Activated naive CD4-positive, alpha-beta T cell treated with anti-CD3 and anti-CD28 coated beads, Interleukin-2, amount 50 U/mL, for 24 hours (primary cell): Measurements from ENCODE around the gene LIPK.
A peak's percentile ranks its signal among the peaks of the same experiment; 100 is the strongest.
"Not testable (repeated sequence)": the region's sequence is repeated elsewhere in the genome, so short reads cannot be mapped to it uniquely, and the experiment has no call there.

Source experiments
- H3K27ac Mint-ChIP-seq: one replicate; pipeline ENCODE4 v1.8.0; 2021; ENCODE audit warnings: mild to moderate bottlenecking, mixed read lengths
- H3K27me3 Mint-ChIP-seq: one replicate; pipeline ENCODE4 v1.8.0; 2021; ENCODE audit warnings: mixed read lengths
- H3K36me3 Mint-ChIP-seq: one replicate; pipeline ENCODE4 v1.8.0; 2021; ENCODE audit warnings: mixed read lengths
- H3K4me1 Mint-ChIP-seq: one replicate; pipeline ENCODE4 v1.8.0; 2021; ENCODE audit warnings: mixed read lengths
- H3K4me3 Mint-ChIP-seq: one replicate; pipeline ENCODE4 v1.8.0; 2021; ENCODE audit warnings: mild to moderate bottlenecking, mixed read lengths
- H3K9me3 Mint-ChIP-seq: one replicate; pipeline ENCODE4 v1.8.0; 2021; ENCODE audit warnings: mixed read lengths

Gene LIPK

GRCh38 chr10:88689366-88689765 is 16.7 kb upstream of the LIPK start:
- Mint-ChIP-seq H3K27me3 (peaks cover 4% of the 10 kb centered on the region), H3K9me3 (no peaks in the 10 kb centered on the region), H3K36me3 (no peaks in the 10 kb centered on the region), H3K4me1 (no peaks in the 10 kb centered on the region), H3K27ac (no peak overlapping the region), H3K4me3 (no peak overlapping the region)

GRCh38 chr10:88693392-88694020 is 12.5 kb upstream of the LIPK start:
- Mint-ChIP-seq H3K27ac (no peak overlapping the region), H3K9me3 (no peaks in the 10 kb centered on the region), H3K27me3 (peaks cover 4% of the 10 kb centered on the region), H3K4me1 (no peaks in the 10 kb centered on the region), H3K36me3 (no peaks in the 10 kb centered on the region), H3K4me3 (no peak overlapping the region)

GRCh38 chr10:88702848-88703597 is 3.0 kb upstream of the LIPK start:
- Mint-ChIP-seq H3K36me3 (no peaks in the 10 kb centered on the region), H3K27ac (no peak overlapping the region), H3K4me1 (peaks cover 19% of the 10 kb centered on the region), H3K4me3 (no peak overlapping the region), H3K27me3 (peaks cover 1% of the 10 kb centered on the region), H3K9me3 (no peaks in the 10 kb centered on the region)

- peaks cover 1% of the 10 kb centered on the region for H3K27me3 Mint-ChIP-seq
- H3K36me3 Mint-ChIP-seq: no peaks in the 10 kb centered on the region
- H3K9me3 Mint-ChIP-seq: no peaks in the 10 kb centered on the region
- peak overlapping the region; percentile 71 for H3K4me3 Mint-ChIP-seq
- H3K27ac Mint-ChIP-seq: peak overlapping the region; percentile 96
- H3K4me1 Mint-ChIP-seq: peaks cover 19% of the 10 kb centered on the region
Observed at GRCh38 chr10:88707429-88708155, 1.5 kb downstream of the LIPK start.

- H3K36me3 Mint-ChIP-seq, H3K27ac Mint-ChIP-seq, H3K9me3 Mint-ChIP-seq, H3K4me3 Mint-ChIP-seq, H3K27me3 Mint-ChIP-seq: not testable (repeated sequence)
- H3K4me1 Mint-ChIP-seq: peaks cover 19% of the 10 kb centered on the region
Observed at GRCh38 chr10:88709361-88709760, 3.3 kb downstream of the LIPK start.

GRCh38 chr10:88715517-88715916 is 9.5 kb downstream of the LIPK start:
- H3K4me1 Mint-ChIP-seq: no peaks in the 10 kb centered on the region
- H3K27ac Mint-ChIP-seq: no peak overlapping the region
- no peak overlapping the region for H3K4me3 Mint-ChIP-seq
- no peaks in the 10 kb centered on the region for H3K36me3 Mint-ChIP-seq
- peaks cover 3% of the 10 kb centered on the region for H3K27me3 Mint-ChIP-seq
- H3K9me3 Mint-ChIP-seq: no peaks in the 10 kb centered on the region

- Mint-ChIP-seq H3K4me3 (no peak overlapping the region), H3K36me3 (no peaks in the 10 kb centered on the region), H3K4me1 (no peaks in the 10 kb centered on the region)
Observed at GRCh38 chr10:88721392-88721791, 15.3 kb downstream of the LIPK start.

GRCh38 chr10:88725798-88726197 is 19.7 kb downstream of the LIPK start:
- Mint-ChIP-seq H3K27ac (no peak overlapping the region), H3K27me3 (no peaks in the 10 kb centered on the region), H3K9me3 (no peaks in the 10 kb centered on the region), H3K36me3 (no peaks in the 10 kb centered on the region), H3K4me3 (no peak overlapping the region), H3K4me1 (no peaks in the 10 kb centered on the region)

More at GRCh38 chr10:88721392-88721791, 15.3 kb downstream of the LIPK start:
- no peak overlapping the region for H3K27ac Mint-ChIP-seq
- H3K27me3 Mint-ChIP-seq: peaks cover 3% of the 10 kb centered on the region
- no peaks in the 10 kb centered on the region for H3K9me3 Mint-ChIP-seq

GRCh38 chr10:88728107-88728763 is 22.2 kb downstream of the LIPK start:
- H3K27me3 Mint-ChIP-seq: no peaks in the 10 kb centered on the region
- H3K36me3 Mint-ChIP-seq: no peaks in the 10 kb centered on the region
- H3K4me3 Mint-ChIP-seq: no peak overlapping the region
- no peaks in the 10 kb centered on the region for H3K4me1 Mint-ChIP-seq
- H3K9me3 Mint-ChIP-seq: no peaks in the 10 kb centered on the region
- H3K27ac Mint-ChIP-seq: no peak overlapping the region

- no peak overlapping the region for H3K27ac Mint-ChIP-seq
- no peaks in the 10 kb centered on the region for H3K27me3 Mint-ChIP-seq
- H3K4me3 Mint-ChIP-seq: no peak overlapping the region
- H3K36me3 Mint-ChIP-seq: no peaks in the 10 kb centered on the region
- H3K9me3 Mint-ChIP-seq: no peaks in the 10 kb centered on the region
- H3K4me1 Mint-ChIP-seq: no peaks in the 10 kb centered on the region
Observed at GRCh38 chr10:88730864-88731263, 24.8 kb downstream of the LIPK start.

- no peaks in the 10 kb centered on the region for H3K9me3 Mint-ChIP-seq
- H3K36me3 Mint-ChIP-seq: no peaks in the 10 kb centered on the region
- no peaks in the 10 kb centered on the region for H3K27me3 Mint-ChIP-seq
- no peak overlapping the region for H3K27ac Mint-ChIP-seq
- no peaks in the 10 kb centered on the region for H3K4me1 Mint-ChIP-seq
- no peak overlapping the region for H3K4me3 Mint-ChIP-seq
Observed at GRCh38 chr10:88731296-88731695, 25.2 kb downstream of the LIPK start.

- Mint-ChIP-seq H3K27ac (no peak overlapping the region), H3K4me1 (no peaks in the 10 kb centered on the region), H3K9me3 (no peaks in the 10 kb centered on the region), H3K36me3 (no peaks in the 10 kb centered on the region), H3K27me3 (peaks cover 4% of the 10 kb centered on the region), H3K4me3 (no peak overlapping the region)
Observed at GRCh38 chr10:88733215-88733614, 27.2 kb downstream of the LIPK start.

- Mint-ChIP-seq H3K27me3 (peaks cover 4% of the 10 kb centered on the region), H3K36me3 (no peaks in the 10 kb centered on the region), H3K9me3 (no peaks in the 10 kb centered on the region), H3K27ac (no peak overlapping the region), H3K4me1 (no peaks in the 10 kb centered on the region), H3K4me3 (no peak overlapping the region)
Observed at GRCh38 chr10:88735661-88736060, 29.6 kb downstream of the LIPK start.

GRCh38 chr10:88741921-88742320 is 35.9 kb downstream of the LIPK start:
- not testable (repeated sequence) for H3K27ac Mint-ChIP-seq, H3K27me3 Mint-ChIP-seq, H3K36me3 Mint-ChIP-seq, H3K4me3 Mint-ChIP-seq, H3K4me1 Mint-ChIP-seq
- peaks cover 11% of the 10 kb centered on the region for H3K9me3 Mint-ChIP-seq

- no peaks in the 10 kb centered on the region for H3K4me1 Mint-ChIP-seq
- H3K9me3 Mint-ChIP-seq: peaks cover 11% of the 10 kb centered on the region
- no peak overlapping the region for H3K27ac Mint-ChIP-seq
- H3K4me3 Mint-ChIP-seq: no peak overlapping the region
- H3K27me3 Mint-ChIP-seq: peaks cover 8% of the 10 kb centered on the region
- H3K36me3 Mint-ChIP-seq: peaks cover 5% of the 10 kb centered on the region
Observed at GRCh38 chr10:88742448-88742847, 36.4 kb downstream of the LIPK start.

- Mint-ChIP-seq H3K4me3 (no peak overlapping the region), H3K36me3 (peaks cover 5% of the 10 kb centered on the region), H3K27me3 (peaks cover 4% of the 10 kb centered on the region), H3K4me1 (no peaks in the 10 kb centered on the region), H3K9me3 (peaks cover 11% of the 10 kb centered on the region), H3K27ac (no peak overlapping the region)
Observed at GRCh38 chr10:88744002-88744401, 38.0 kb downstream of the LIPK start.
